ENCODE data around the gene ELP4.

The ELP4 gene

DNA sequence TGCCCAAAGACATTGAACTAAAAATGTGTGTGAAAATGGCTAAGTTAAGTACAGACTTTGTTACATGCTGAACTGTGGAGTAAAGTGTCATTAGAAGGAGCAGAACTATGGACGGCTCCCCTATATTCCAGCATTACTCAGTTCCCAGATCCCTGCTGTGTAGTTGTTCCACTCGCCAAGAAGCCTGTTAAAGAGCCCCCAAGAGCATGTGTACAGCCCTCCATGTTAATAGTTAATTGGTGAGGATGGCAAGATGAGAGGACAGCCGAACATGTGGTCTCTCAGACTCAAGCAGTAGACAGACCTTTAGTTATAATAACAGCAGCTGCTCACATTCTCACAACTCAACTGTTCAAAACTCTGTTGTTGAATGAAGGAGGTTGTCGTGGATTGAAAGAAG lies 127.4 kb downstream of the ELP4 start:
- H3K4me3 ChIP-seq (ENCODE audit: control insufficient read depth in 1 of 7, extremely low read depth in 1 of 7, insufficient read depth in 4 of 7, low read depth in 2 of 7, low read length in 6 of 7) = no peak overlapping the region
- no peak for DNase-seq
- CTCF ChIA-PET = no interaction called here
- peaks cover 0 to 2% (median 0%) of the 10 kb centered on the region in 4 experiments for H3K36me3 ChIP-seq (ENCODE audit: control insufficient read depth in 4 of 4, insufficient read depth in 4 of 4, low read length in 3 of 4)
- POLR2A ChIA-PET = no interaction called here
- H3K27ac ChIP-seq (ENCODE audit: insufficient read depth in 1 of 2, low read depth in 1 of 2, low read length in 2 of 2, poor library complexity in 1 of 2, severe bottlenecking in 2 of 2) = no peak overlapping the region
- no peaks in the 10 kb centered on the region for H3K4me1 ChIP-seq (ENCODE audit: control extremely low read depth in 1 of 4, control insufficient read depth in 4 of 4, insufficient read depth in 4 of 4, low read length in 3 of 4)
- WGBS (ENCODE audit: insufficient coverage) = 100% methylated on average over 1 of the region's 4 CpGs
- no peaks in the 10 kb centered on the region for H3K27me3 ChIP-seq (replicated peaks in 2 of 5; ENCODE audit: control insufficient read depth in 4 of 5, insufficient read depth in 5 of 5, low read length in 4 of 5)
- no peaks in the 10 kb centered on the region for H3K9me3 ChIP-seq (ENCODE audit: control extremely low read depth in 1 of 5, control insufficient read depth in 4 of 5, insufficient read depth in 2 of 5, low read depth in 1 of 5, low read length in 4 of 5)

DNA sequence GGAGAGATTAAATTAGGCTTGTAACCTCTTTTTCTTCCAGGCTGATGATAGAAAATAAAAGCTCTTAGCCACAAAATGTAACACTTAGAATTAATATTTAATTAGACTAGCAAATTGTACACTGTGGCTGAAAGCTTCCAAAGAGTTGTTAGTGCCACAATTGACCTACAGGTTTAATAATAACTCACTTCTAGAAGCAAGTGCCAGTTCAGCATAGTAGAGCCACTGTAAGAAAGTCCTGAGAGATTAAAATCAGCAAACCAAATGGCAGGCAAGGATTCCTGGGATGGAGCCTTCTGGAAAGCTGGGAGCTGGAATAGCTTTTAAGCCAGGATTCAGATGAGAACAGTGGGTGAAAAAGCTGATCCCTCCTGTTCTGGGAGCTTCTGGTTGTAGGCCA lies 131.0 kb downstream of the ELP4 start:
- CTCF ChIA-PET = interaction anchor here (1.1 to 2.6 kb wide), 5 partner anchors 9 to 204 kb away, joined by 3 to 9 read pairs (median 3); no protein-coding TSS in a partner anchor
- DNase-seq = no peak
- no peaks in the 10 kb centered on the region for H3K9me3 ChIP-seq (ENCODE audit: control extremely low read depth in 1 of 5, control insufficient read depth in 4 of 5, insufficient read depth in 2 of 5, low read depth in 1 of 5, low read length in 4 of 5)
- no peak overlapping the region for H3K27ac ChIP-seq (ENCODE audit: insufficient read depth in 1 of 2, low read depth in 1 of 2, low read length in 2 of 2, poor library complexity in 1 of 2, severe bottlenecking in 2 of 2)
- POLR2A ChIA-PET = interaction anchor here (0.6 kb wide), 1 partner anchor 40 kb away, joined by 3 read pairs; no protein-coding TSS in a partner anchor
- H3K4me3 ChIP-seq (ENCODE audit: control insufficient read depth in 1 of 7, extremely low read depth in 1 of 7, insufficient read depth in 4 of 7, low read depth in 2 of 7, low read length in 6 of 7) = no peak overlapping the region
- no peaks in the 10 kb centered on the region for H3K27me3 ChIP-seq (replicated peaks in 2 of 5; ENCODE audit: control insufficient read depth in 4 of 5, insufficient read depth in 5 of 5, low read length in 4 of 5)
- peaks cover 0 to 2% (median 0%) of the 10 kb centered on the region in 4 experiments for H3K36me3 ChIP-seq (ENCODE audit: control insufficient read depth in 4 of 4, insufficient read depth in 4 of 4, low read length in 3 of 4)
- no peaks in the 10 kb centered on the region for H3K4me1 ChIP-seq (ENCODE audit: control extremely low read depth in 1 of 4, control insufficient read depth in 4 of 4, insufficient read depth in 4 of 4, low read length in 3 of 4)

DNA sequence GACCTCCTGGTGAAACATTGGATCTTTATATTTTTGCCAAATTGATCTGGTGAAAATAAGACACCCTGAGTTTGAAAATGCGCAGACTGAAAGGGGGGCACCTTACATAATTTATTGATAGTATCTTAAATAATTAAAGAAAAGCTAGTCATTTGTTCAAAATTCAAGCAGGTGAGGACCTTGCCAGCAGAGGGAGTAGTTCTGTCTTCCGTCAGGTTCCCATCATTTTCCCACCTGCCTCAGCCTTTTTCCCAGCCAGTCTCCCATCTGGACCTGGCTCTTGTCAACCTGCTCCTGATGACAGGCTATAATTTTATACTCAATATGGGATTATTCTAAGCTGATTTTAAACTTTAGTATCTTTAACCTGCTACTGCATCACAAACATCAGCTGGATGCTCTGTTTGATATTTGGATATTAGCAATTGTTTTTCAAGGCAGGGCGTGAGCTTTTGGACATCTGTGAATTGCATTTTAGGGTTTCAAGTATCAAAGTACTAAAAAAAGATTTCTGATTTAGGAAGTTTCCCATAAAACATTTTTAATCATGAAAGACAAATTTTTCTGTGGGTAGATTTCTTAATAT lies 132.0 kb downstream of the ELP4 start:
- Histone ChIP-seq H3K4me3 (ENCODE audit: control insufficient read depth in 1 of 7, extremely low read depth in 1 of 7, insufficient read depth in 4 of 7, low read depth in 2 of 7, low read length in 6 of 7) (no peak overlapping the region), H3K27ac (ENCODE audit: insufficient read depth in 1 of 2, low read depth in 1 of 2, low read length in 2 of 2, poor library complexity in 1 of 2, severe bottlenecking in 2 of 2) (no peak overlapping the region), H3K9me3 (ENCODE audit: control extremely low read depth in 1 of 5, control insufficient read depth in 4 of 5, insufficient read depth in 2 of 5, low read depth in 1 of 5, low read length in 4 of 5) (no peaks in the 10 kb centered on the region), H3K36me3 (ENCODE audit: control insufficient read depth in 4 of 4, insufficient read depth in 4 of 4, low read length in 3 of 4) (peaks cover 0 to 2% (median 0%) of the 10 kb centered on the region in 4 experiments), H3K27me3 (replicated peaks in 2 of 5; ENCODE audit: control insufficient read depth in 4 of 5, insufficient read depth in 5 of 5, low read length in 4 of 5) (no peaks in the 10 kb centered on the region), H3K4me1 (ENCODE audit: control extremely low read depth in 1 of 4, control insufficient read depth in 4 of 4, insufficient read depth in 4 of 4, low read length in 3 of 4) (no peaks in the 10 kb centered on the region)
- peak; percentile 1 to 9 (median 9) for DNase-seq
- WGBS (ENCODE audit: insufficient coverage) = 80% methylated on average over 1 of the region's 3 CpGs
- CTCF ChIA-PET = interaction anchor here (1.1 to 1.6 kb wide), 5 partner anchors 9 to 203 kb away, joined by 3 read pairs; no protein-coding TSS in a partner anchor
- POLR2A ChIA-PET = no interaction called here

DNA sequence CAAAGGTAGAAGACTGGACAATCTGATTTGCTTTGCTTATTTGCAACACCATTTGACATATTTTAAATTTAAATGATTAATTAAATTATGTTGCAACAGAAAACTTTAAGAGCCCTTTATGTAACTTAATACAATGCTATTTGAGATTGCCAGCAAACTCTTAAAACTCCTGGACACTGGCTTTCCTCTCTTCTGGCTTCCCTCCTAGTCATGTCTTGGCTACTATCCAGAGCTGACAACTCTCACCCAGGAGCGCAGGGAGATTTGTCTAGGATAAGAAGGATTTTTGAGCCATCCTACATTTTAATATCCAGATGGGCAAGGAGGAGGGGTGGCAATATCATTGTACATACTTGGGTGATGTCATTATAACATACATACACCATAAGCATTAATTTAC lies 134.3 kb downstream of the ELP4 start:
- Histone ChIP-seq H3K27ac (ENCODE audit: insufficient read depth in 1 of 2, low read depth in 1 of 2, low read length in 2 of 2, poor library complexity in 1 of 2, severe bottlenecking in 2 of 2) (no peak overlapping the region), H3K4me3 (ENCODE audit: control insufficient read depth in 1 of 7, extremely low read depth in 1 of 7, insufficient read depth in 4 of 7, low read depth in 2 of 7, low read length in 6 of 7) (no peak overlapping the region), H3K9me3 (ENCODE audit: control extremely low read depth in 1 of 5, control insufficient read depth in 4 of 5, insufficient read depth in 2 of 5, low read depth in 1 of 5, low read length in 4 of 5) (no peaks in the 10 kb centered on the region), H3K4me1 (ENCODE audit: control extremely low read depth in 1 of 4, control insufficient read depth in 4 of 4, insufficient read depth in 4 of 4, low read length in 3 of 4) (no peaks in the 10 kb centered on the region), H3K36me3 (ENCODE audit: control insufficient read depth in 4 of 4, insufficient read depth in 4 of 4, low read length in 3 of 4) (peaks cover 0 to 4% (median 0%) of the 10 kb centered on the region in 4 experiments), H3K27me3 (replicated peaks in 2 of 5; ENCODE audit: control insufficient read depth in 4 of 5, insufficient read depth in 5 of 5, low read length in 4 of 5) (no peaks in the 10 kb centered on the region)
- DNase-seq = no peak
- POLR2A ChIA-PET = interaction anchor here (0.6 kb wide), 1 partner anchor 496 kb away, joined by 3 read pairs; no protein-coding TSS in a partner anchor
- WGBS (ENCODE audit: insufficient coverage) = no CpG with 5 or more reads among the region's 1 CpG
- CTCF ChIA-PET = interaction anchor here (0.7 to 1.0 kb wide), 2 partner anchors 11 to 341 kb away, joined by 3 to 4 read pairs; no protein-coding TSS in a partner anchor

DNA sequence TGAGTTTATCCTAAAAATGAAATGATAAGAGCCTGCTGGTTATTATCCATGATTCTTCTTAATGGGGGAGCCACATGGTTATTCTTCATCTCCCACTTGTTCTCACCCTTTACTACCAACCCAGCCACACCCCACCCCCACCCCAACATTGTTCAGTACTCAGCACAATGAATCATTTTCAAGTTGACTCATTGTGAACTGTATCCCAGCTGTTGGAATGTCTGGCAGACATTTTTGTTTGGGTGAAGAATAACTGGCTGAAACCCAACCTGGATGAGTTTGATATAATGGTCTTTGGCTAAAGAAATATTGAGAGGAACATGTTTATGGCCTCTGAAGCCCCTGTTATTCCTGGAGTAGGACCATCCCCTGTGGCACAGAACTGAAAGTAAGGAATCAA lies 136.2 kb downstream of the ELP4 start:
- Histone ChIP-seq H3K36me3 (ENCODE audit: control insufficient read depth in 4 of 4, insufficient read depth in 4 of 4, low read length in 3 of 4) (peaks cover 0 to 4% (median 0%) of the 10 kb centered on the region in 4 experiments), H3K4me3 (ENCODE audit: control insufficient read depth in 1 of 7, extremely low read depth in 1 of 7, insufficient read depth in 4 of 7, low read depth in 2 of 7, low read length in 6 of 7) (no peak overlapping the region), H3K9me3 (ENCODE audit: control extremely low read depth in 1 of 5, control insufficient read depth in 4 of 5, insufficient read depth in 2 of 5, low read depth in 1 of 5, low read length in 4 of 5) (no peaks in the 10 kb centered on the region), H3K27me3 (replicated peaks in 2 of 5; ENCODE audit: control insufficient read depth in 4 of 5, insufficient read depth in 5 of 5, low read length in 4 of 5) (no peaks in the 10 kb centered on the region), H3K27ac (ENCODE audit: insufficient read depth in 1 of 2, low read depth in 1 of 2, low read length in 2 of 2, poor library complexity in 1 of 2, severe bottlenecking in 2 of 2) (no peak overlapping the region), H3K4me1 (ENCODE audit: control extremely low read depth in 1 of 4, control insufficient read depth in 4 of 4, insufficient read depth in 4 of 4, low read length in 3 of 4) (no peaks in the 10 kb centered on the region)
- DNase-seq = no peak
- CTCF ChIA-PET = no interaction called here
- POLR2A ChIA-PET = no interaction called here

DNA sequence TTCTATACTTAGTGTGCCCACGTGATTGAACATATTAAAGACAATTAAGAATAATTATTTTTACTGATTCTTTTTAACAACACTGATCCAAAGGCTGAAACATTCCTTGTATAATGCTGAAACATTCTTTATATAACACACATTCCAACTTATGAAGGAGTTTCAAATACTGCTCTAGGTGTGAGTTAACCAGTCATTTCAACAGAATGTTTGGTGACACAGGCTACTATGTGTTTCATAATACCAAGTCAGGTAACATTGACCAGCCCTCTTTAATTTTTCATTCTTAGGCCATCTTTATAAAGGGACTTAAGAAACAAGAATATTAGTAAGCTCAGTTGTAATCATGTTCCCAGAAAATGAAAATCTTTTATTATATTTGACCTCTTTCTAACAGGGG lies 136.6 kb downstream of the ELP4 start:
- POLR2A ChIA-PET = no interaction called here
- no peaks in the 10 kb centered on the region for H3K27me3 ChIP-seq (replicated peaks in 2 of 5; ENCODE audit: control insufficient read depth in 4 of 5, insufficient read depth in 5 of 5, low read length in 4 of 5)
- H3K4me1 ChIP-seq (ENCODE audit: control extremely low read depth in 1 of 4, control insufficient read depth in 4 of 4, insufficient read depth in 4 of 4, low read length in 3 of 4) = no peaks in the 10 kb centered on the region
- H3K27ac ChIP-seq (ENCODE audit: insufficient read depth in 1 of 2, low read depth in 1 of 2, low read length in 2 of 2, poor library complexity in 1 of 2, severe bottlenecking in 2 of 2) = no peak overlapping the region
- no peak overlapping the region for H3K4me3 ChIP-seq (ENCODE audit: control insufficient read depth in 1 of 7, extremely low read depth in 1 of 7, insufficient read depth in 4 of 7, low read depth in 2 of 7, low read length in 6 of 7)
- CTCF ChIA-PET = no interaction called here
- WGBS (ENCODE audit: insufficient coverage) = no CpG with 5 or more reads among the region's 1 CpG
- H3K36me3 ChIP-seq (ENCODE audit: control insufficient read depth in 4 of 4, insufficient read depth in 4 of 4, low read length in 3 of 4) = peaks cover 0 to 4% (median 0%) of the 10 kb centered on the region in 4 experiments
- DNase-seq = no peak
- H3K9me3 ChIP-seq (ENCODE audit: control extremely low read depth in 1 of 5, control insufficient read depth in 4 of 5, insufficient read depth in 2 of 5, low read depth in 1 of 5, low read length in 4 of 5) = no peaks in the 10 kb centered on the region

DNA sequence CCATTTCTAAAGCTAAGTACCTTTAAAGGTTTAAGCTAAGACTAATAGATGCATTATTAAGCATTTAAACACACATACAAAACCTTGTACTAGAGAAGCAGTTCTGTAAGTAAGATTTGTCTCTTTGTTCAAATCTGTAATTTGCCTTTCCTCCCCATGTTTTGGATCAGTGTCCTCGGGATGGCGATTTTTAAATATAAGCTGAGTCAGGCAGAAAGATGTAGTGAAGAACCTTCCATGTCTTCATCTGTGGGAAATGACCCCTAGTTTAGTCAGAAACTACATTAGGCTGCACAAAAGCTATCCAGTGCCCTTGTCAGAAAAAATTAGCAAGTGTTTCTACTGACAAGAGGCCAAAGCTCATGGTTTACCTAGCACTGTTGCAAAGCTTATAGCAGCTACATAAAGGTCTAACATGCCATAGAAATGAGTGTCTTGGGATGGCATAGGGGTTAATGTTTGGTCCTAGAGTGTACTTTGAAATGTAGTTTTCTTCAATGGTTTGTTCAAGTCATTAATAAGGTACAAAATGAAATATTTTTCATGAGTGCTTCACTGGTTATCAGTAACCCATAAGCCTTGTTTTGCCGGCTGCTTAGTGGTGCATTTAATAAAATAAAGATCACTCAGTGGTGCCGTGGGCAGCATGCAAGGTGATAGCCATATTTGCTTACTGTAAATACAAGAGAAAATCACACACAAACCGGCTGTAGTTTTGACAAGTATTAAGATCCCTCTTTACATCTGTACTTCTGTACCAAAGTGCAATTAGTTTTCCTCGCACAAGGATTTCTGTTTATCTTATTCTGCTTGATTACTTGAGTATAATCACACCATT lies 139.8 kb downstream of the ELP4 start:
- Histone ChIP-seq H3K36me3 (ENCODE audit: control insufficient read depth in 4 of 4, insufficient read depth in 4 of 4, low read length in 3 of 4) (peaks cover 0 to 5% (median under 1%) of the 10 kb centered on the region in 4 experiments), H3K27me3 (replicated peaks in 2 of 5; ENCODE audit: control insufficient read depth in 4 of 5, insufficient read depth in 5 of 5, low read length in 4 of 5) (no peaks in the 10 kb centered on the region), H3K4me1 (ENCODE audit: control extremely low read depth in 1 of 4, control insufficient read depth in 4 of 4, insufficient read depth in 4 of 4, low read length in 3 of 4) (no peaks in the 10 kb centered on the region), H3K9me3 (ENCODE audit: control extremely low read depth in 1 of 5, control insufficient read depth in 4 of 5, insufficient read depth in 2 of 5, low read depth in 1 of 5, low read length in 4 of 5) (no peaks in the 10 kb centered on the region), H3K4me3 (ENCODE audit: control insufficient read depth in 1 of 7, extremely low read depth in 1 of 7, insufficient read depth in 4 of 7, low read depth in 2 of 7, low read length in 6 of 7) (no peak overlapping the region), H3K27ac (ENCODE audit: insufficient read depth in 1 of 2, low read depth in 1 of 2, low read length in 2 of 2, poor library complexity in 1 of 2, severe bottlenecking in 2 of 2) (no peak overlapping the region)
- WGBS (ENCODE audit: insufficient coverage) = 100% methylated on average over 5 of the region's 6 CpGs
- CTCF ChIA-PET = interaction anchor here (1.2 to 2.0 kb wide), 2 partner anchors 9 to 10 kb away, joined by 3 to 9 read pairs; no protein-coding TSS in a partner anchor
- POLR2A ChIA-PET = no interaction called here
- no peak for DNase-seq
